MM.1S (cell line): Measurements from ENCODE around the gene TMEM141.

Experiments
- EZH2 ChIP-seq: fragments of 300-600 bp; sonication (generic); optimal IDR thresholded peaks from 2 replicates; pipeline ENCODE3; 2017; ENCODE audit warnings: low read depth, mild to moderate bottlenecking, antibody characterized with exemption, low read length, mixed read lengths
- EZH2phosphoT487 ChIP-seq: fragments of 300-600 bp; sonication (generic); IDR thresholded peaks from 2 replicates; pipeline ENCODE4 v1.6.1; 2018; ENCODE audit warnings: antibody characterized with exemption, low read length
- TF ChIP-seq, protein P1 (sequence below): fragments of 300-600 bp; sonication (generic); IDR thresholded peaks from 2 replicates; pipeline ENCODE4 v1.5.1; 2016; ENCODE audit warnings: antibody characterized with exemption, low read length, mixed read lengths

DNA sequence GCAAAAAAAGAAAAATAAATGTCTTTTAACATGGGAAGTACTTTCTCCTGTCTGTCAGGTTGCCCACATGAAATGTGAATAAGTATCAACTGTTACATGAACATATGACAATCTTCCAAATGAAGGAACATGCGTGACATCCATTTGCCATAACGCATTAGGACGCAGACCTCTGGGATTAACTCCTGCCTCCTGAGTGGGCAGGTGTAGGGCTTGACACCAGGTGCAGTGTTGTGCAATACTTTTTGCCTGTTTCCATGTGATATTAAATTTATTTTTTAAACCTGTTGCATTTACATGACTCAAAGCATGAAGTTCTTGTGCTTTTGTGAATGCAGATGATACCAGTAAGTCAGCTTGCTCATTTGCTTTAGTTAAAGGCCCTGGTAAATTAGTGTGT is 8.7 kb upstream of the TMEM141 start:
- TF ChIP-seq, protein P1, sequence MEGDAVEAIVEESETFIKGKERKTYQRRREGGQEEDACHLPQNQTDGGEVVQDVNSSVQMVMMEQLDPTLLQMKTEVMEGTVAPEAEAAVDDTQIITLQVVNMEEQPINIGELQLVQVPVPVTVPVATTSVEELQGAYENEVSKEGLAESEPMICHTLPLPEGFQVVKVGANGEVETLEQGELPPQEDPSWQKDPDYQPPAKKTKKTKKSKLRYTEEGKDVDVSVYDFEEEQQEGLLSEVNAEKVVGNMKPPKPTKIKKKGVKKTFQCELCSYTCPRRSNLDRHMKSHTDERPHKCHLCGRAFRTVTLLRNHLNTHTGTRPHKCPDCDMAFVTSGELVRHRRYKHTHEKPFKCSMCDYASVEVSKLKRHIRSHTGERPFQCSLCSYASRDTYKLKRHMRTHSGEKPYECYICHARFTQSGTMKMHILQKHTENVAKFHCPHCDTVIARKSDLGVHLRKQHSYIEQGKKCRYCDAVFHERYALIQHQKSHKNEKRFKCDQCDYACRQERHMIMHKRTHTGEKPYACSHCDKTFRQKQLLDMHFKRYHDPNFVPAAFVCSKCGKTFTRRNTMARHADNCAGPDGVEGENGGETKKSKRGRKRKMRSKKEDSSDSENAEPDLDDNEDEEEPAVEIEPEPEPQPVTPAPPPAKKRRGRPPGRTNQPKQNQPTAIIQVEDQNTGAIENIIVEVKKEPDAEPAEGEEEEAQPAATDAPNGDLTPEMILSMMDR: no peak
- TF ChIP-seq EZH2: no peak
- TF ChIP-seq EZH2phosphoT487: no peak
